ENCODE data around the gene NTSR1.

The NTSR1 gene

DNA sequence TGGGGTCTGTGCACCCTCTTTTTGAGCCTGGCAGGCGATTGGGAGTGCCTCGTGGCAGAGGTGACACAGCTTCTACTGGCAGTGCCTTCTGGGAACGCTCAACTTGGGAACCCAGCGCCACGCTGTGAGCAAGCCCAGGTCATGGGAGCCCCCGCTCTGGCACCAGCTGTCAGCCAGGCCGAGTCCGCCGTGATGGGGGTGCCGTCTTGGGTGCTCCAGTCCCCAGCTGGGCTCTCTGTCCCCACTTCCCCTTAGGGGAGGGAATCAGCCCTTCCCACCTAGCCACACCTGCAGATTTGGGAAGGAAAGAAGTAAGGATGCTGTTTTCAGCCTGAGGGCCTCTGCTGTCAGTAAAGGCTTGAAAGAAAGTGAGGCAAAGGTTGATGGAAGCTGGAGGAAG is 31.0 kb upstream of the NTSR1 start:
- H3K4me1 ChIP-seq (ENCODE audit: insufficient read depth, low read length, poor library complexity, severe bottlenecking), result peaks cover 22% of the 10 kb centered on the region
- no peaks in the 10 kb centered on the region for H3K27me3 ChIP-seq (ENCODE audit: insufficient read depth, low read length, poor library complexity, severe bottlenecking)
- TF ChIP-seq CTCF (conservative IDR thresholded peaks at IDR 0.05; ENCODE audit: low read length) (no peak), EZH2phosphoT487 (IDR thresholded peaks at IDR 0.05; ENCODE audit: borderline replicate concordance) (no peak)
- no peaks in the 10 kb centered on the region for H3K36me3 ChIP-seq (ENCODE audit: insufficient read depth, low read length)
- no peak overlapping the region for H2AFZ ChIP-seq (ENCODE audit: low read length)
- no peaks in the 10 kb centered on the region; the same call in 1 of the 2 replicates for H3K9me3 ChIP-seq (ENCODE audit: insufficient read depth, low read depth, low read length)
- H3K9me2 ChIP-seq (replicated peaks; ENCODE audit: low read depth, low read length), result no peaks in the 10 kb centered on the region
- H4K20me1 ChIP-seq (ENCODE audit: insufficient read depth, low read length, poor library complexity, severe bottlenecking), result no peaks in the 10 kb centered on the region
- H3F3A ChIP-seq (ENCODE audit: low read depth), result no peaks in the 10 kb centered on the region
- H3K9ac ChIP-seq (ENCODE audit: low read depth, low read length, poor library complexity, severe bottlenecking), result peak overlapping the region; percentile 35
- H3K4me3 ChIP-seq (ENCODE audit: low read length, poor library complexity, severe bottlenecking), result no peak overlapping the region
- no peaks in the 10 kb centered on the region for H3K79me2 ChIP-seq (ENCODE audit: insufficient read depth, low read length)
- no peak overlapping the region for H3K4me2 ChIP-seq (ENCODE audit: low read depth, low read length, poor library complexity, severe bottlenecking)

DNA sequence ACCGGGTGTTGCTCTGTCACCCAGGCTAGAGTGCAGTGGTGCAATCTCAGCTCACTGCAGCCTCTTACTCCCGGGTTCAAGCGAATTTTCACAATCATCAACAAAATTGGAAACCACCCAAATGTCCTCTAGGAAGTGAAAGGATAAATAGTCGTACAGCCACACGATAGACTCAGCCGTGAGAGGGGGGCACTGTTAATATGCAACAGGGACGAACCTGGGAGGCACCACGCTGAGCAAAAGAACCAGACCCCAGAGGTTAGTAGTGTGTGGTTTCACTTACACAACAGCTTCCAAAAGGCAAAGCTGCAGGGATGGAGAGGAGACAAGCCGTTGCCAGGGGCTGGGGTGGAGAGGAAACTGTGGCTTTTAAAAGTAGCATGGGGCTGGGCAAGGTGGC is 30.1 kb upstream of the NTSR1 start:
- H3K27me3 ChIP-seq (ENCODE audit: insufficient read depth, low read length, poor library complexity, severe bottlenecking), result no peaks in the 10 kb centered on the region
- no peaks in the 10 kb centered on the region for H3K9me2 ChIP-seq (replicated peaks; ENCODE audit: low read depth, low read length)
- H3K79me2 ChIP-seq (ENCODE audit: insufficient read depth, low read length), result no peaks in the 10 kb centered on the region
- no peaks in the 10 kb centered on the region; the same call in 1 of the 2 replicates for H3K9me3 ChIP-seq (ENCODE audit: insufficient read depth, low read depth, low read length)
- no peak overlapping the region for H2AFZ ChIP-seq (ENCODE audit: low read length)
- no peaks in the 10 kb centered on the region for H3F3A ChIP-seq (ENCODE audit: low read depth)
- TF ChIP-seq CTCF (conservative IDR thresholded peaks at IDR 0.05; ENCODE audit: low read length), result no peak
- TF ChIP-seq EZH2phosphoT487 (IDR thresholded peaks at IDR 0.05; ENCODE audit: borderline replicate concordance), result no peak
- H3K36me3 ChIP-seq (ENCODE audit: insufficient read depth, low read length), result no peaks in the 10 kb centered on the region
- H3K4me3 ChIP-seq (ENCODE audit: low read length, poor library complexity, severe bottlenecking), result no peak overlapping the region
- H3K4me2 ChIP-seq (ENCODE audit: low read depth, low read length, poor library complexity, severe bottlenecking), result peak overlapping the region; percentile 30
- H4K20me1 ChIP-seq (ENCODE audit: insufficient read depth, low read length, poor library complexity, severe bottlenecking), result no peaks in the 10 kb centered on the region
- H3K9ac ChIP-seq (ENCODE audit: low read depth, low read length, poor library complexity, severe bottlenecking), result peak overlapping the region; percentile 35
- H3K4me1 ChIP-seq (ENCODE audit: insufficient read depth, low read length, poor library complexity, severe bottlenecking), result peaks cover 22% of the 10 kb centered on the region

- no peak overlapping the region for H3K9ac ChIP-seq (ENCODE audit: low read depth, low read length, poor library complexity, severe bottlenecking)
- H3K4me3 ChIP-seq (ENCODE audit: low read length, poor library complexity, severe bottlenecking), result no peak overlapping the region
- H3K79me2 ChIP-seq (ENCODE audit: insufficient read depth, low read length), result no peaks in the 10 kb centered on the region
- H4K20me1 ChIP-seq (ENCODE audit: insufficient read depth, low read length, poor library complexity, severe bottlenecking), result no peaks in the 10 kb centered on the region
- no peaks in the 10 kb centered on the region for H3F3A ChIP-seq (ENCODE audit: low read depth)
- H3K4me1 ChIP-seq (ENCODE audit: insufficient read depth, low read length, poor library complexity, severe bottlenecking), result peaks cover 22% of the 10 kb centered on the region
- TF ChIP-seq CTCF (conservative IDR thresholded peaks at IDR 0.05; ENCODE audit: low read length) (no peak; the same call in 1 of the 2 replicates), EZH2phosphoT487 (IDR thresholded peaks at IDR 0.05; ENCODE audit: borderline replicate concordance) (no peak)
- H2AFZ ChIP-seq (ENCODE audit: low read length), result no peak overlapping the region
- H3K4me2 ChIP-seq (ENCODE audit: low read depth, low read length, poor library complexity, severe bottlenecking), result no peak overlapping the region
- no peaks in the 10 kb centered on the region; the same call in 1 of the 2 replicates for H3K9me3 ChIP-seq (ENCODE audit: insufficient read depth, low read depth, low read length)
- H3K36me3 ChIP-seq (ENCODE audit: insufficient read depth, low read length), result no peaks in the 10 kb centered on the region
- no peaks in the 10 kb centered on the region for H3K27me3 ChIP-seq (ENCODE audit: insufficient read depth, low read length, poor library complexity, severe bottlenecking)
- H3K9me2 ChIP-seq (replicated peaks; ENCODE audit: low read depth, low read length), result no peaks in the 10 kb centered on the region
Measured at GRCh38 chr20:62679978-62680589, 28.6 kb upstream of the NTSR1 start.

All from Loucy (cell line).